Measurements from ENCODE around the gene KCNAB1. TPM values are rescaled to one million over a fixed set of nuclear protein-coding genes. Genes with fewer than 3 reads are reported as not detected.
"Not testable (repeated sequence)": the region's sequence is repeated elsewhere in the genome, so short reads cannot be mapped to it uniquely, and the experiment has no call there.

KCNAB1 gene
- total RNA-seq (10 to 100 TPM; 22.6 to 45.8 TPM), polyA plus RNA-seq (10 to 100 TPM in 1 of 2 donors, 1 to 10 TPM in 1; 8.9 to 12.9 TPM)
- long read RNA-seq, donor 1, partial matches to known transcripts, result 14 of 57 reads
- long read RNA-seq, donor 1, other reads (novel, unspliced or antisense), result 43 of 57 reads
- long read RNA-seq, donor 2, partial matches to known transcripts, result 4 of 44 reads
- long read RNA-seq, donor 2, other reads (novel, unspliced or antisense), result 40 of 44 reads

GRCh38 chr3:156120528-156121251 is at the start of gene KCNAB1:
Gene KCNAB1 (plus strand): TSS chr3:156120578.
- Histone ChIP-seq H3K36me3 (ENCODE audit: control insufficient read depth in 1 of 2, insufficient read depth in 2 of 2, low read length in 1 of 2) (no peaks in the 10 kb centered on the region), H3K27me3 (ENCODE audit: control insufficient read depth in 1 of 2, insufficient read depth in 2 of 2, low read length in 1 of 2) (no peaks in the 10 kb centered on the region), H3K9me3 (ENCODE audit: control insufficient read depth, low read length) (no peaks in the 10 kb centered on the region), H3K4me1 (ENCODE audit: control insufficient read depth in 1 of 2, insufficient read depth in 2 of 2, low read length in 2 of 2) (no peaks in the 10 kb centered on the region), H3K4me3 (ENCODE audit: low read length in 2 of 2) (no peak within 1 kb of the TSS), H3K27ac (ENCODE audit: low read depth in 1 of 2, low read length in 2 of 2) (no peak within 1 kb of the TSS)
- WGBS, 2 donors, result 45 to 51% methylated on average over 19 of the region's 19 CpGs
- no peak for DNase-seq
- intact Hi-C loops (cut with DNase I), result no loop called here
- no peak for ATAC-seq (ENCODE audit: low FRiP score)

GRCh38 chr3:156071031-156071430 is 49.3 kb upstream of the KCNAB1 start:
- intact Hi-C loops (cut with DNase I), result no loop called here
- Histone ChIP-seq H3K36me3 (ENCODE audit: control insufficient read depth in 1 of 2, insufficient read depth in 2 of 2, low read length in 1 of 2) (no peaks in the 10 kb centered on the region), H3K4me3 (ENCODE audit: low read length in 2 of 2) (no peak overlapping the region), H3K9me3 (ENCODE audit: control insufficient read depth, low read length) (no peaks in the 10 kb centered on the region), H3K27ac (ENCODE audit: low read depth in 1 of 2, low read length in 2 of 2) (no peak overlapping the region), H3K4me1 (ENCODE audit: control insufficient read depth in 1 of 2, insufficient read depth in 2 of 2, low read length in 2 of 2) (no peaks in the 10 kb centered on the region), H3K27me3 (ENCODE audit: control insufficient read depth in 1 of 2, insufficient read depth in 2 of 2, low read length in 1 of 2) (no peaks in the 10 kb centered on the region)
- no peak for ATAC-seq (ENCODE audit: low FRiP score)
- WGBS, 2 donors, result 97% methylated on average over 1 of the region's 1 CpG
- no peak for DNase-seq

- H3K4me3 ChIP-seq (ENCODE audit: low read length in 2 of 2); intact Hi-C loops (cut with DNase I); H3K36me3 ChIP-seq (ENCODE audit: control insufficient read depth in 1 of 2, insufficient read depth in 2 of 2, low read length in 1 of 2); H3K9me3 ChIP-seq (ENCODE audit: control insufficient read depth, low read length); H3K4me1 ChIP-seq (ENCODE audit: control insufficient read depth in 1 of 2, insufficient read depth in 2 of 2, low read length in 2 of 2); H3K27ac ChIP-seq (ENCODE audit: low read depth in 1 of 2, low read length in 2 of 2); DNase-seq; ATAC-seq (ENCODE audit: low FRiP score); H3K27me3 ChIP-seq (ENCODE audit: control insufficient read depth in 1 of 2, insufficient read depth in 2 of 2, low read length in 1 of 2): not testable (repeated sequence)
- WGBS, 2 donors, result 95 to 97% methylated on average over 24 to 29 of the region's 29 CpGs
Observed at GRCh38 chr3:156072950-156073657, 47.3 kb upstream of the KCNAB1 start.

GRCh38 chr3:156090126-156090525 is 30.3 kb upstream of the KCNAB1 start:
- peaks cover 0 to 6% of the 10 kb centered on the region in 2 donors for H3K4me1 ChIP-seq (ENCODE audit: control insufficient read depth in 1 of 2, insufficient read depth in 2 of 2, low read length in 2 of 2)
- no peak overlapping the region for H3K27ac ChIP-seq (ENCODE audit: low read depth in 1 of 2, low read length in 2 of 2)
- H3K9me3 ChIP-seq (ENCODE audit: control insufficient read depth, low read length), result no peaks in the 10 kb centered on the region
- WGBS, 2 donors, result 68 to 69% methylated on average over 3 of the region's 3 CpGs
- intact Hi-C loops (cut with DNase I), result no loop called here
- H3K27me3 ChIP-seq (ENCODE audit: control insufficient read depth in 1 of 2, insufficient read depth in 2 of 2, low read length in 1 of 2), result no peaks in the 10 kb centered on the region
- ATAC-seq (ENCODE audit: low FRiP score), result no peak
- no peak for DNase-seq
- no peak overlapping the region for H3K4me3 ChIP-seq (ENCODE audit: low read length in 2 of 2)
- no peaks in the 10 kb centered on the region for H3K36me3 ChIP-seq (ENCODE audit: control insufficient read depth in 1 of 2, insufficient read depth in 2 of 2, low read length in 1 of 2)

GRCh38 chr3:156093964-156094363 is 26.4 kb upstream of the KCNAB1 start:
- Histone ChIP-seq H3K36me3 (ENCODE audit: control insufficient read depth in 1 of 2, insufficient read depth in 2 of 2, low read length in 1 of 2) (no peaks in the 10 kb centered on the region), H3K9me3 (ENCODE audit: control insufficient read depth, low read length) (no peaks in the 10 kb centered on the region), H3K27me3 (ENCODE audit: control insufficient read depth in 1 of 2, insufficient read depth in 2 of 2, low read length in 1 of 2) (no peaks in the 10 kb centered on the region), H3K27ac (ENCODE audit: low read depth in 1 of 2, low read length in 2 of 2) (no peak overlapping the region), H3K4me1 (ENCODE audit: control insufficient read depth in 1 of 2, insufficient read depth in 2 of 2, low read length in 2 of 2) (no peaks in the 10 kb centered on the region), H3K4me3 (ENCODE audit: low read length in 2 of 2) (no peak overlapping the region)
- no peak for ATAC-seq (ENCODE audit: low FRiP score)
- 72 to 75% methylated on average over 7 of the region's 7 CpGs for WGBS, 2 donors
- intact Hi-C loops (cut with DNase I), result no loop called here
- no peak for DNase-seq

DNA sequence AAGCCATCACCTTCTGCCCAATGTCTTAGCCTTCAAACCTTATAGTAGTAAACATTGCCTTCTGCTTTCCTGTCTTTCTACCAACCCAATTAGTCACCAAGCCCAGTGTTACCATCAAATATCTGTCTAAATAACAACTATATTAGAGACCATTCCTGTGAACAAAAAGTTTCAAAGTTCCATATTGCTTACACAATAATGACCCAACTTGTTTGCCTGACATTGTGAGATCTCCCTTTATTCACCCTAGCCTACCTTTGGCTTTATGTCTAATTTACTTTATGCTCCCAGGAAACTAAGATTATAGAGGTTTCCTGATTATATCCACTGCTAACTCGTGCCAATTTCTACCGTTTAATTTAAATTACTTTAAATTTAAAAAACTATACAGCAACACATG is 26.0 kb upstream of the KCNAB1 start:
- Histone ChIP-seq H3K27ac (ENCODE audit: low read depth in 1 of 2, low read length in 2 of 2) (no peak overlapping the region), H3K9me3 (ENCODE audit: control insufficient read depth, low read length) (no peaks in the 10 kb centered on the region), H3K4me1 (ENCODE audit: control insufficient read depth in 1 of 2, insufficient read depth in 2 of 2, low read length in 2 of 2) (no peaks in the 10 kb centered on the region), H3K27me3 (ENCODE audit: control insufficient read depth in 1 of 2, insufficient read depth in 2 of 2, low read length in 1 of 2) (no peaks in the 10 kb centered on the region), H3K36me3 (ENCODE audit: control insufficient read depth in 1 of 2, insufficient read depth in 2 of 2, low read length in 1 of 2) (no peaks in the 10 kb centered on the region), H3K4me3 (ENCODE audit: low read length in 2 of 2) (no peak overlapping the region)
- intact Hi-C loops (cut with DNase I), result no loop called here
- 88 to 89% methylated on average over 2 of the region's 2 CpGs for WGBS, 2 donors
- no peak for DNase-seq
- no peak for ATAC-seq (ENCODE audit: low FRiP score)

GRCh38 chr3:156095652-156096051 is 24.7 kb upstream of the KCNAB1 start:
- 95 to 96% methylated on average over 4 of the region's 4 CpGs for WGBS, 2 donors
- H3K4me1 ChIP-seq (ENCODE audit: control insufficient read depth in 1 of 2, insufficient read depth in 2 of 2, low read length in 2 of 2); H3K27ac ChIP-seq (ENCODE audit: low read depth in 1 of 2, low read length in 2 of 2); H3K4me3 ChIP-seq (ENCODE audit: low read length in 2 of 2); intact Hi-C loops (cut with DNase I); H3K36me3 ChIP-seq (ENCODE audit: control insufficient read depth in 1 of 2, insufficient read depth in 2 of 2, low read length in 1 of 2); DNase-seq; H3K9me3 ChIP-seq (ENCODE audit: control insufficient read depth, low read length); ATAC-seq (ENCODE audit: low FRiP score); H3K27me3 ChIP-seq (ENCODE audit: control insufficient read depth in 1 of 2, insufficient read depth in 2 of 2, low read length in 1 of 2): not testable (repeated sequence)

GRCh38 chr3:156098437-156099035 is 21.8 kb upstream of the KCNAB1 start:
- Histone ChIP-seq H3K27ac (ENCODE audit: low read depth in 1 of 2, low read length in 2 of 2) (no peak overlapping the region), H3K9me3 (ENCODE audit: control insufficient read depth, low read length) (no peaks in the 10 kb centered on the region), H3K27me3 (ENCODE audit: control insufficient read depth in 1 of 2, insufficient read depth in 2 of 2, low read length in 1 of 2) (no peaks in the 10 kb centered on the region), H3K4me3 (ENCODE audit: low read length in 2 of 2) (no peak overlapping the region), H3K4me1 (ENCODE audit: control insufficient read depth in 1 of 2, insufficient read depth in 2 of 2, low read length in 2 of 2) (no peaks in the 10 kb centered on the region), H3K36me3 (ENCODE audit: control insufficient read depth in 1 of 2, insufficient read depth in 2 of 2, low read length in 1 of 2) (no peaks in the 10 kb centered on the region)
- 96 to 100% methylated on average over 4 of the region's 4 CpGs for WGBS, 2 donors
- DNase-seq (no peak), ATAC-seq (ENCODE audit: low FRiP score) (no peak)
- intact Hi-C loops (cut with DNase I), result no loop called here

Measured in aorta (tissue), 5 donors.